Activated CD8-positive, alpha-beta memory T cell treated with anti-CD3 and anti-CD28 coated beads for 24 hours (primary cell): ENCODE data around the gene ATP6V1E1.

Experiments
- DNase-seq: peaks from one replicate; pipeline ENCODE4 v3.0.0-alpha.2; 2020

The ATP6V1E1 gene

GRCh38 chr22:17633217-17633997 lies 4.9 kb upstream of the ATP6V1E1 start:
- DNase-seq = no peak

- DNase-seq = no peak
Measured at GRCh38 chr22:17631076-17631565, 2.6 kb upstream of the ATP6V1E1 start.

GRCh38 chr22:17629641-17630040 lies 1.1 kb upstream of the ATP6V1E1 start:
- no peak for DNase-seq

GRCh38 chr22:17629173-17629489 lies 582 bp upstream of the ATP6V1E1 start:
- no peak for DNase-seq

GRCh38 chr22:17627961-17628405 lies 566 bp downstream of the ATP6V1E1 start:
- DNase-seq = no peak

- no peak for DNase-seq
Measured at GRCh38 chr22:17613280-17613679, 15.3 kb downstream of the ATP6V1E1 start.

GRCh38 chr22:17612057-17612456 lies 16.5 kb downstream of the ATP6V1E1 start:
- no peak for DNase-seq

- DNase-seq = no peak
Measured at GRCh38 chr22:17607891-17608521, 20.5 kb downstream of the ATP6V1E1 start.

- no peak for DNase-seq
Measured at GRCh38 chr22:17606496-17606895, 22.1 kb downstream of the ATP6V1E1 start.

- no peak for DNase-seq
Measured at GRCh38 chr22:17603668-17604067, 24.9 kb downstream of the ATP6V1E1 start.

- no peak for DNase-seq
Measured at GRCh38 chr22:17601031-17601430, 27.5 kb downstream of the ATP6V1E1 start.

GRCh38 chr22:17598318-17598717 lies 30.2 kb downstream of the ATP6V1E1 start:
- no peak for DNase-seq

- no peak for DNase-seq
Measured at GRCh38 chr22:17597217-17597616, 31.3 kb downstream of the ATP6V1E1 start.

- DNase-seq = no peak
Measured at GRCh38 chr22:17596226-17596625, 32.3 kb downstream of the ATP6V1E1 start.

GRCh38 chr22:17592201-17592600 lies 36.3 kb downstream of the ATP6V1E1 start:
- DNase-seq = no peak

- DNase-seq = no peak
Measured at GRCh38 chr22:17590586-17590985, 38.0 kb downstream of the ATP6V1E1 start.

GRCh38 chr22:17589810-17590375 lies 38.7 kb downstream of the ATP6V1E1 start:
- no peak for DNase-seq

- DNase-seq = no peak
Measured at GRCh38 chr22:17588606-17589005, 39.9 kb downstream of the ATP6V1E1 start.

- no peak for DNase-seq
Measured at GRCh38 chr22:17587629-17588028, 40.9 kb downstream of the ATP6V1E1 start.

- no peak for DNase-seq
Measured at GRCh38 chr22:17586831-17587440, 41.6 kb downstream of the ATP6V1E1 start.

GRCh38 chr22:17583151-17583550 lies 45.4 kb downstream of the ATP6V1E1 start:
- DNase-seq = no peak

- DNase-seq = no peak
Measured at GRCh38 chr22:17581631-17582030, 46.9 kb downstream of the ATP6V1E1 start.

GRCh38 chr22:17581056-17581455 lies 47.5 kb downstream of the ATP6V1E1 start:
- DNase-seq = no peak
